CD4-positive, alpha-beta T cell treated with Interleukin-6 for 4 hours (primary cell): ENCODE results near the gene KRT80.

ENCODE experiments used
- DNase-seq: peaks from one replicate; pipeline ENCODE4 v3.0.0-alpha.2; 2020; ENCODE audit warnings: mixed read lengths

The KRT80 gene

GRCh38 chr12:52151153-52151836, 40.5 kb downstream of the KRT80 start:
- DNase-seq, result no peak

GRCh38 chr12:52149651-52150241, 42.1 kb downstream of the KRT80 start:
- DNase-seq, result no peak

GRCh38 chr12:52149182-52149641, 42.6 kb downstream of the KRT80 start:
- no peak for DNase-seq

- DNase-seq, result no peak
These were observed 43.2 kb downstream of the KRT80 start for GRCh38 chr12:52148464-52149181.

- DNase-seq, result no peak
These were observed 43.8 kb downstream of the KRT80 start for GRCh38 chr12:52147964-52148463.

- DNase-seq, result no peak
These were observed 44.3 kb downstream of the KRT80 start for GRCh38 chr12:52147367-52147963.

GRCh38 chr12:52146822-52147366, 44.9 kb downstream of the KRT80 start:
- no peak for DNase-seq

GRCh38 chr12:52146089-52146821, 45.6 kb downstream of the KRT80 start:
- DNase-seq, result no peak

GRCh38 chr12:52145228-52146088, 46.4 kb downstream of the KRT80 start:
- no peak for DNase-seq

DNA sequence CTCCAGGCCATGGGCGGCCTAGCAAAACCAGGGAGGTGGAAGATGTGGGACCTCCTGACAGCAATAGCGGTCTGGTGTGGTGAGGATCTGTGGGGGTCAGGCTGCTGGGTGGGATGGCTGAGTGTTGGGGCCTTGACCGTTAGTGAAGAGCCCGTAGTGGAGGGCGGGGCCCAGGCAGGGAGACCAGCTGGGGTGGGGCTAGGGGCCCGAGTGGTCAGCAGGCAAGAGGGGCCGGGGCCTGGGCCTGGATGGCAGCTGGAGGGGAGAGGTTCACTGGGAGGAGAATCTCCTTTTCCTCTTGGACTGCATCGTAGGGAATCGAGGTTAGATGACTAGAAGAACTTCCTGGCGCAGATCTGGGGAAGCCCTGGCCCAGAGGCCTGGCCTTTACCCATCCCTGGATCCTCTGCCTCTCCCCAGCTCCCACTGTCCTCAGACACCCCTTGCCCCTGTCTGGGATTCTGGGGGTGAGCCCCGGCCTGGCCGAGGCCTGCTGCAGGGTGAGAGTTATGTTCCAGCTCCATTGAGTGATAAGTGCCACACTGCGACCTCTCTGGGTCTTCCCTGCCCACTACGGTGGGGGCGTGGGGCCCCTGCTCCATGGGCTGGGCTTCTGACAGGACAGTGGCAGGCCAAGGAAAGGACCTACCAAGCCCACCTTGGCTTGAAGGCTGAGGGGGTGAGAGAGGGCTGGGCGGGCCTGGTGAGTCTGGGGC, 47.1 kb downstream of the KRT80 start:
- DNase-seq, result no peak

DNA sequence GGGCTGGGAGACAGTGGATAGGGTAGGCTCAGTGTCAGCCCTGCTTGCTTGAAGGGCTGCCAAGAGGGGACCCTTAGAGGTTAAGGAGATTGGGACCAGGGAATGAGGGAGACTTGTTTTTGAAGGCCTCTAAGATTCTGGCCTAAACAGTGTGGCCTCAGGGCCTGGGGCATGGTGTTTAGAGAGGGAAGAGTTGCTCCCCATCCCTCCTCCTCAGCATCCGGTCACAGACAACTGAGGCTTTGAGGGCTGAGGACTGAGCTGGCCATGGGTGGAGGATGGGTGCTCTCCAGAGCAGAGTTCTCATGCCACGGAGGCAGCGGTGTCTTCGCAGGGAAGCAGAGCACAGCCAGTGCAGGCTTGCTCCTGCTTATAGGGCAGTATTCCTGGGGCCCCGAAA, 49.4 kb downstream of the KRT80 start:
- DNase-seq, result no peak

GRCh38 chr12:52141875-52142274, 49.9 kb downstream of the KRT80 start:
- DNase-seq, result no peak

DNA sequence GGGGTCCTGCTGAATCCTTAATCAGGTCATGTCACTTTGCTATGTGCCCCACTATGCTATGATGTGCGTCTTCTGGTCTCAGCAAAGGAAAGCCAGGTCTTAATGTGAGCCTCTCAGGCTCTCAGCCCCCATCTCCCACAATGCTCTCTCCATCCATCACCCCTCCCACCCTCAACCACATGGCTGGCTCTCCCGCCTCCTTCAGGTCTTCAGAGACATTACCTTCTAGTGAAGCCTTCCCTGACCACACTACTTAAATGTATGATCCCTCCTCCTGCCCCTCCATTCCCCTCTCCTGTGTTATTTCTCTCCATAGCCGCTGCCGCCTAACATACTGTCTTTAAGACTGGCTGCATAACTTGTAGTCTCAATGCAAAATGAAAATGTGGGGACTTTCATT, 50.5 kb downstream of the KRT80 start:
- DNase-seq, result no peak

DNA sequence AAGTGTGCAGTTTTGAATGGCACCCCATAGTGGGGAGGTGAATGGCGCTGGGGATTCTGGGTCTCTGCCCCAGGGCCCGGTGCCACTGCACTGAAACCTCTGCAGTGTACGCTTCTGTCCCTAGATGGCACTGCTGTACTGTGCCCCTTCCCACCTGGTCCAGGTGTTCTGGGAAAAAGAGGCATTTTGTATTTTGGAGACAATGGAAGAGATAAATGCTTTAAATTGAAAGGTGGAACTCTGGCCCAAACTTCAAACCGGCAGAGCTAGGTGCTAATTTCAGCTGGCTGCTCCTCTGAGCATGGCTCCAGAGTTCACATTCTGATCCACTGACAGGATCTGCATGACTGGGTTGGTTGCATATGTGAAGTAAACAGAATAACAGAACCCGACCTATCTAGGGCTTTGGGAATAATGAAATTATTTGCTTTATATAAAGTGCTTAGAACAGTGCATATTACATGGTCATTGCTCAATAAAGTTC, 52.2 kb downstream of the KRT80 start:
- peak; percentile 41 for DNase-seq

DNA sequence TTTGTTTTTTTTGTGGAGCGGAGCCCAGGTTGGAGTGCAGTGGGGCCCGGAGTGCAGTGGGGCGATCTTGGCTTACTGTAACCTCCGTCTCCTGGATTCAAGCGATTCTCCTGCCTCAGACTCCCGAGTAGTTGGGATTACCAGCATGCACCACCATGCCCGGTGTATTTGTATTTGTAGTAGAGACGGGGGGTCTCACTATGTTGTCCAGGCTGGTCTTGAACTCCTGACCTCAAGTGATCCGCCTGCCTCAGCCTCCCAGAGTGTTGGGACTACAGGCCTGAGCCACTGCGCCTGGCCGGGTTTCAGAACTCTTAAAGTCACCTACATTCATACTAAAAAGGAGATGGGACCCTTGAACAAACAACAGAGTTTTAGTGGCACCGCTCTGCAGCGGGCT, 52.7 kb downstream of the KRT80 start:
- DNase-seq, result no peak

- no peak for DNase-seq
These were observed 54.1 kb downstream of the KRT80 start for GRCh38 chr12:52137746-52138145.

DNA sequence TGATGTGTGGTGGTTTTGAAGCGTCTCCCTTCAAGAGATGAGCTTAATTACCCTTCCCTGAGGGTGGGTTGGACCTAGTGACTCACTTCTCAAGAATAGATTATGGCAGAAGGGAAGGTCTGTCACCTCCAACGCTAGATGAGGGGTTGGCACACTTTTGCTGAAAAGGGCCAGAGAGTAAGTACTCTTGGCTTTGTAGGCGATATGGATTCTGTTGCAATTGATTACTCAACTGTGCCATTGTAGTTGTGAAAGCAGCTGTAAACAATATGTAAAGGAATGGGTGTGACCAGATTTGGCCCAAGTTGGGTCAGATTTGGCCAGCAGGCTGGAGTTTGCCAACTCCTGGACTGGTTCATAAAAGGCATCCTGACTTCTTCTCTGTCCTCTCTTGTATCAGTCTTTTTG, 59.1 kb downstream of the KRT80 start:
- no peak for DNase-seq

- DNase-seq, result no peak
These were observed 61.1 kb downstream of the KRT80 start for GRCh38 chr12:52130711-52131110.

GRCh38 chr12:52127683-52128450, 63.9 kb downstream of the KRT80 start:
- DNase-seq, result no peak
